ENCODE results near the gene TFDP2. TPM values are rescaled to one million over a fixed set of nuclear protein-coding genes. Genes with fewer than 3 reads are reported as not detected.
A peak's percentile ranks its signal among the peaks of the same experiment; 100 is the strongest.

TFDP2 gene
- total RNA-seq, 1 experiment from 2014 or later, result 48.2 TPM

DNA sequence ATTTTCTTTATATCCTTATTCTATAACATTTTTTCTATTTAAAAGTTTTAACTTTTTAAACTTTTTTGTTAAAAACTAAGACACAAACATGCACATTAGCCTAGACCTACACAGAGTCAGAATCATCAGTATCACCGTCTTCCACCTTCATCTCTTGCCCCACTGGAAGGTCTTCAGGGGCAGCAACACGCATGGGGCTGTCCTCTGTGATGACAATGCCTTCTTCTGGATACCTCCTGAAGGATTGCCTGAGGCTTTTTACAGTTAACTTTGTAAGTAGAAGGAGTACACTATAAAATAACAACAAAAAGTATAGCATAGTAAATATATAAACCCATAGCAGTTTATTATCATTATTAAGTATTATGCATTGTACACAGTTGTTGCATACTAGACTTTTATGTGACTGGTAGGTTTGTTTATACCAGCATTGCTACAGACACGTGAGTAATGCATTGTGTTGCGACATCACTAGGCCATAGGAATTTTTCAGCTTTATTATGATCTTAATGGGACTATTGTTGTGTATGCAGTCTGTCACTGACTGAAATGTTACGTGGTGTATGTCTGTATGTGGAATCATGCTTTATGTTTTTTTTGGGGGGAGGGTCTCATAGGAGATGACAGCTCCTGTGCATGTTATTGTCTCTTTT, 254.7 kb downstream of the TFDP2 start:
- Histone ChIP-seq H3K4me3 (no peak overlapping the region), H3F3A (ENCODE audit: insufficient read depth, low read depth) (peaks cover 12% of the 10 kb centered on the region; the same call in 1 of the 2 replicates), H3K9me2 (ENCODE audit: insufficient read depth) (no peaks in the 10 kb centered on the region), H3K9me3 (ENCODE audit: insufficient read depth, low read depth) (peaks cover 10% of the 10 kb centered on the region), H3K4me1 (replicated peaks; ENCODE audit: insufficient read depth) (peaks cover 8% of the 10 kb centered on the region; the same call in 1 of the 2 replicates), H3K4me2 (no peak overlapping the region), H3K79me2 (ENCODE audit: low read depth) (peaks cover 57% of the 10 kb centered on the region), H2AFZ (no peak overlapping the region), H3K27ac (no peak overlapping the region), H4K20me1 (ENCODE audit: insufficient read depth) (peaks cover 7% of the 10 kb centered on the region; the same call in 1 of the 2 replicates), H3K36me3 (ENCODE audit: low read depth) (peaks cover 19% of the 10 kb centered on the region), H3K27me3 (ENCODE audit: insufficient read depth, low read depth) (no peaks in the 10 kb centered on the region)
- intact Hi-C loops (cut with micrococcal nuclease; ENCODE audit: unreplicated experiment), result no loop called here
- BruUV-seq (replicated peaks), result no TSS peak
- POLR2A ChIA-PET (ENCODE audit: unreplicated experiment), result no interaction called here
- CTCF ChIA-PET, result interaction anchor here (0.6 kb wide), 1 partner anchor 9 kb away, joined by 3 read pairs; no protein-coding TSS in a partner anchor
- TF ChIP-seq, protein P1, sequence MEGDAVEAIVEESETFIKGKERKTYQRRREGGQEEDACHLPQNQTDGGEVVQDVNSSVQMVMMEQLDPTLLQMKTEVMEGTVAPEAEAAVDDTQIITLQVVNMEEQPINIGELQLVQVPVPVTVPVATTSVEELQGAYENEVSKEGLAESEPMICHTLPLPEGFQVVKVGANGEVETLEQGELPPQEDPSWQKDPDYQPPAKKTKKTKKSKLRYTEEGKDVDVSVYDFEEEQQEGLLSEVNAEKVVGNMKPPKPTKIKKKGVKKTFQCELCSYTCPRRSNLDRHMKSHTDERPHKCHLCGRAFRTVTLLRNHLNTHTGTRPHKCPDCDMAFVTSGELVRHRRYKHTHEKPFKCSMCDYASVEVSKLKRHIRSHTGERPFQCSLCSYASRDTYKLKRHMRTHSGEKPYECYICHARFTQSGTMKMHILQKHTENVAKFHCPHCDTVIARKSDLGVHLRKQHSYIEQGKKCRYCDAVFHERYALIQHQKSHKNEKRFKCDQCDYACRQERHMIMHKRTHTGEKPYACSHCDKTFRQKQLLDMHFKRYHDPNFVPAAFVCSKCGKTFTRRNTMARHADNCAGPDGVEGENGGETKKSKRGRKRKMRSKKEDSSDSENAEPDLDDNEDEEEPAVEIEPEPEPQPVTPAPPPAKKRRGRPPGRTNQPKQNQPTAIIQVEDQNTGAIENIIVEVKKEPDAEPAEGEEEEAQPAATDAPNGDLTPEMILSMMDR (conservative IDR thresholded peaks at IDR 0.05), result no peak
- no peak for TF ChIP-seq EZH2 (IDR thresholded peaks at IDR 0.05; ENCODE audit: low read depth)
- peak in 1 of 2 experiments; percentile 62 for DNase-seq

Other genes starting within 250 kb of the TFDP2 start
- gene GK5, start 76.0 kb upstream of the TFDP2 start, total RNA-seq (2021), result 28.9 and 30.0 TPM in 2 replicates